HG03095 (cell line): ENCODE data around the gene SH3BP1.
"Not testable (repeated sequence)": the region's sequence is repeated elsewhere in the genome, so short reads cannot be mapped to it uniquely, and the experiment has no call there.

Experiments
- ATAC-seq: cut with Tn5 transposase; IDR thresholded peaks from one replicate; pipeline ENCODE4 v1.9.1; 2021; ENCODE audit warnings: moderate library complexity; ENCODE audit not compliant: unreplicated experiment

The SH3BP1 gene

DNA sequence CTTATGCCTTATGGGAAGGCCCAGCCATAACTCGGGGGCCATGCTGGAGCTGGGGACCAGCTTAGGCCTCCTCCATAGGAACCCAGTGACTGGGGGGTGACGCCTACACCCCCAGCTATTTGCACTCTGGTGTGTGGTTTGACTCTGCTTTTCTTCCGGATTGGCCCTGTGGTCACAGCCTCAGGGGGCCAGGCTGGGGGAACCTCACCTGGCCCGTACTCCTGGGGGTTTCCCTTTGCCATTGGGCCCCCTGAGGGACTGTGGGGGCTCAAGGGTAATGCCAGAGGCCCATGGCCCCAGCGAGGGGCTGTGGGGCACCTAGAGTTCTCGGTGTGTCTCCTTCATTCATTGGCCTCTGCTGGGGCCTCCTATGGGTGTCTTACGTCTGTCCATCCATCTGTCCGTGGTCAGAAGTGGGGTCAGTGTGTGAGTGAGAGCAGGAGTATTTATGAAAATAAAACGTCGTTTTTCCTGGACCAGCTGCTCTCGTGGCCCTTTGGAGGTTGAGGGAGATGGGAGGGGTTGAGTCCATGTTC lies 6.3 kb upstream of the SH3BP1 start:
- peak; percentile 46 for ATAC-seq

DNA sequence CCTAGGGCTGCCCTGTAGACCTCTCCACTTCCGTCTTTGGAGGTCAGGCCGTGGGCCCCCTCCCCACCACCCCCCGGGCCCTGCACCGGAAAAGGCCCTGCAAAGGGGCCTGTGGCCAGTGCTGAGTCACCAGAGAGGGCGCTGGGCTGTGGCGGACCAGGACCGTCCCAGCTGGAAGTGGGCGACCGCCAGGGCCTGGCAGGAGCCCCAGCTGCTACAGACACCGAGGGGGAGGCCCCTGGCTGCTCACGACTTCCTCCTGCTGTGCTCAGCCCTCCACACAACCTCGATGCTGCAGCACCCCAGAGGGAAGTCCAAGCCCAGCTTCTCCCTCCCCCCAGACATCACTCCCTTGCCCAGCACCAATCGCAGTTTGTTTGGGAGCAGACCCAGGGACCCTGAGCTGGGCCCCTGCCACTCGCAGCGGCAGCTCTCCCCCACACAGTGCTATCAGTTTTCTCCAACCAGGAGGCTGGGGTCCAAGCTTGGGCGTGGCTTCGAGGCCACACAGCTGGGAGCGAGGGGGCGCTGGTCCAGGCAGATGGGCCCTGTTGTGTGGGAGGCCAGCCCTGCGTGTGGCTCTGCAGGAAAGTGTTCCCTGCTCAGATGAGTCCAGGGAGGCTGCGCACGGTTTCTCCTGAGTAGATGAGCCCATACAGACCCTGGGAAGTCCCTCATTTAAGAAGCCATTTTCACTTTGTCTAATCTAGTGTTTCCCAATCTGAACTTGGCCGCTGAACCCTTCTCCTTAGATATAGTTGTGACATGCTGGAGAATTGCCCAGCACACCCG lies 5.6 kb upstream of the SH3BP1 start:
- peak; percentile 44 for ATAC-seq

GRCh38 chr22:37634417-37634924 lies 5.0 kb upstream of the SH3BP1 start:
- ATAC-seq: no peak

DNA sequence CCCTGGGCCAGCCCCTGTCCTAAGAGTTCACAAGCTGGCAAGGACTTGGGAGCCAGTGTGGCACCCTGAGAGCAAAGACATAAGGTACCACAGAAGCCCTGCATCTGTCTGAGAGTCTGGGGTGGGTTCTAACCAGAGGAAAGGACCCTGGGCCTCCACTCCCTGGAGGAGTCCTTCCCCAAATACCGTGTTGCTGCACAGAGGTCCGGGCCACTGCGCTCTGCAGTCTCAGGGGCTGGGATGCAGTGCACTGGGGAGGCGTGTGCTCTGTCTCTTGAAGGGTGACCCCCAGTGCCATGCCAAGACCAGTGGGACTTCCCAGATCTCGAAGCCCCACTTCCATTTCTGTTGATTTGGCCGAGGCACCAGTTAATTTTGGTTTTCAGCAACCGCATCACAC lies 4.3 kb upstream of the SH3BP1 start:
- ATAC-seq: no peak

GRCh38 chr22:37636186-37636948 lies 3.1 kb upstream of the SH3BP1 start:
- no peak for ATAC-seq

- no peak for ATAC-seq
Measured at GRCh38 chr22:37636949-37637273, 2.6 kb upstream of the SH3BP1 start.

DNA sequence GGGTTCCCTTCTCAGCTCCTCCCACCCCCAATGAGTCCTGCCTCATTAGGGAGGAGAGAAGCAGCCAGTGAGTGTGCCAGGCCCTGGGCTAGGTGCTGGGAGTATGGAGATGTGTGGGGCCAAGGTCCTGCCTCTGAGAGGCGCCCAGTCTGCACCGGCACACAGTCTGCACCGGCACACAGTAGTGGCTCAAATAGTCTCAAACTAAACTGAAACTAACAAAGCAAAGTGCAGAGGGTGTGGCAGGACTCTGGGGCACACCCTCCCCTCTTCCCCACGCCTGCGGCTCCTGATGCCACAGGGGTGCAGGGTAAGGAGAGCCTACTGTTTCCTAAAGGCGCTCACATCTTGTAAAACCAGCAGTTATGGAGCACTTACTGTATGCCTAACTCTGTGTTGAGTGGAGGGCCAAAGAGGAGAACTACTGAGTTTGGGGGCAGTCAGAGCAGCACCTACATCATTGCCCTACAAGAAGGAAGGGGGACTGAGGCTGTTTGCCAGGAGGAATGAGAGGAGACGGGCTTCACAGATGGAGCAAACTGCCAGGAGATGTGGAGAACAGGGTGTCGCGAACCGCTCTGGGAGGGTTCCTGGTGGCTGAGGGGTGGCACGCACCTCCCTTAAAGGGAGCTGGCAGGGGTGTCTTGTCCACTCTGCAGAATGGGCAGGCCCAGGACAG lies 939 bp upstream of the SH3BP1 start:
- ATAC-seq: no peak

DNA sequence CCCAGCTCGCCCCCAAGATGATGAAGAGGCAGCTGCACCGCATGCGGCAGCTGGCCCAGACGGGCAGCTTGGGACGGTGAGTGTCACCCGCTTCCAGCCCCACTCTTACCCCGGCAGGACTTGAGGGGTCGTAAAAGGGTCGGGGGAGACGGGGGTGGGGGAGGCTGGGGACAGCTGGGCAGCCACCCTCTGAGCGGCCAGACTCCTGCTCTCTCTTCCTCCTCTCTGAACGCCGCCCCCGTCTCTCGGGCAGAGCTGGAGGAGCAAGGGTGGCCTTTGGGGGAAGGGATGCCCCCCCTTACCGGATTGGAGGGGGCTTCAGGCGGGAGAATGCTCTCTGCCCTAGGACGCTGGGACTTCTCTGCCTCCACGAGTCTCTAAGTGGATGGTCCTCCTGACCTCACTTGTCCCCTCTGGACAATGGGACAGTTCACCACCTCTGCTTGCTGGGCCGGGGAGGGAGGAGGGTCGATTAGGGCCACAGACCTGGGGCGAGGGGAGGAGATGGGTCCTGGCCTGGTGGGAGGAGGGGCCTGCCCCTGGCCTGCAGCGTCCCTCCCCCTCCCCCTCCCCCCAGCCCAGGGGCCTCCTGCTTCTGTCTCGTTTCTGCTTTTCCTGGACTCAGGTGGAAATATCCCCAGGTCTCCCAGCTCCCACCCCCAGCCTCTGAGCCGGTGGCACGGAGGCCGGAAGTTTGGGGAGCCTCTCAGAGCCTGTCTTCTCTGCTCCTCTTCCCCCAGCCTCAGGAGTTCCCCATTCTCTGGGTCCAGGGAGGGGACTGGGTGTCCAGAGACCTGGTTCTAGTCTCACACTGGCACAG lies 512 bp downstream of the SH3BP1 start:
- no peak for ATAC-seq

- ATAC-seq: no peak
Measured at GRCh38 chr22:37640591-37641560, 1.4 kb downstream of the SH3BP1 start.

DNA sequence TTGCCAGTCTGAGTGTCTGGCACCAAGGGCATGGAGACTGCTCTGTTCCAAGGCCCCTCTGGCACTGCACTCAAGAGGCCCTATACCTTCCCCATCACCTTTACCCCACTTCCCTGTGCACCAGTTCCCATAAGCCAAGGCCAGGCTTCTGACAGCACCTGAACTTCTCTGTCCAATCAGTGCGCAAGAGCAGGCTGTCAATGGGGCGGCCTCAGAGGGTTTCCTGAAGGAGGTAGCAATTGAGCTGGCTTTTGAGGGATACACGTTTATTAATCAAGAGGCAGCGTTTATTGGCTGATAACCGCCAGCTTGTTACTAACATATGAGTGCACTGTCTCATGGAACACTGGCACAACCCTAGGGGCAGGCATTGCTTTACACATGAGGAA lies 2.1 kb downstream of the SH3BP1 start:
- no peak for ATAC-seq

DNA sequence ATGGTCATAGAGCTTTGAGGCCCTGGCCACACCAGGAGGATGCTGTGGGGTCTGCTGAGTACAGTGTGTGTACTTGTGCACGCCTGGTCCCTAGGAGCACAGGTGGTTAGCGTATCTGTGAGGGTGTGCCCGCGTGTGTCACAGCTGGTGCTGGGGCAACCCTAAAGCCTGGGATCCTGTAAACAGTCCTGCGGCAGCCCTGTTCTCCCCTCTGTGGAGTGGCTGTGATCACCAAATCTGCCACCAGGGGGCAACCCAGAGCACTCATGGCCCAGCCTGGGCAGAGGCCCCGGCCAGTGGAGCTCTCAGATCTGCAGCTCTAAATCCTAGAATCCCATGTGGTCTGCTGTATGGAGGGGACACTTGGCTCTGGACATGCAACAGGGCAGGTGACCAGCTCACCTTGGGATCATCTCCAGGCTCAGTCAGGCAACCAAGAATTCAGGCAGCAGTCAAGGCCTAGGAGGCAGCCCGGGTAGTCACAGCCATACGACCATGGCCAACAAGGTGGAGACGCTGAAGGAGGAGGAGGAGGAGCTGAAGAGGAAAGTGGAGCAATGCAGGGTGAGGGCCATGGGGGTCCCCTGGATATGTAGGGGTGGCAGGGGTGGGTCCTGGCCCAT lies 3.9 kb downstream of the SH3BP1 start:
- ATAC-seq: peak; percentile 43

GRCh38 chr22:37647317-37647716 lies 7.8 kb downstream of the SH3BP1 start:
- ATAC-seq: no peak

DNA sequence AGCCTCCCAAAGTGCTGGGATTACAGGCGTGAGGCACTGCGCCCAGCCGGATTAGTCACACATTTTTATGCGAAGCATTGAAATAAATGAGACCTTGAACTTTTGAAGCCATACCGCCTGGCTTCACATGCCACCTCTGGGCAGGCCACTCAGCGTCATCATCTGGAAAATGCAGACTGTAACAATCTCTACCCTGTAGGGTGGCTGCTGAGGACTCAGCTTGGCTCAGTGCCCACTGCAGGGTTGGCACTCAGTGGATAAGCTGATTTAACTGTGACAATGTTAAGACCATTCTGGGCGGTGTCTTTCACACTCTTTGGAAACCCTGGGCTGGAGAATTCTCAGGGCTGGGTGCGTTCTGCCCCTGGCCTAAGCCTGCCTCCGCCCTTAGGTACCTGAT lies 8.5 kb downstream of the SH3BP1 start:
- ATAC-seq: no peak

DNA sequence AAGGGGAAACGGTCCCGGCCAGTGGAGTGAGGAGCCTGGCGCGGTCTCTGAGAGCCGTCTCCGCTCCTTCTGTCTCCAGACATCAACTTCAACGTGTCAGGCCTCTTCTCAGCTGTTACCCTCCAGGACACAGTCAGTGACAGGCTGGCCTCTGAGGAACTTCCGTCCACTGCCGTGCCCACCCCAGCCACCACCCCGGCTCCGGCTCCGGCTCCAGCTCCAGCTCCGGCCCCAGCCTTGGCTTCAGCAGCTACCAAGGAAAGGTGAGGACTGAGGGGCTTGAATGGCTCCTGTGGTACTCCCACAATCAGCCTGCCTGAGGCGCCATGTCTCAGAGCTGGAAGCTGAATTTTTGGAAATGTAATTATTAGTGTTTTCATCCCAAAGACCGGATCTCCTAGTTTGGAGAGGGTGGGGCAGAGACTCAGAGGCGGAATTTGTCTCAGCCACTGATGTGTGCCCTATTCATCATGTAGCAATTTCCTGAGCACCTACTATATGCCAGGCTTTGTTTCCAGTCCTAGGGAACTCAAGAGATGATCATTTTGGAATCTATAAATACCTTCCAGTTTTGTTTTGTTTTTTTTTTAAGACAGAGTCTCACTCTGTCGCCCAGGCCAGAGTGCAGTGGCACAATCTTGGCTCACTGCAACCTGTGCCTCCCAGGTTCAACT lies 11.1 kb downstream of the SH3BP1 start:
- ATAC-seq: no peak

- ATAC-seq: no peak
Measured at GRCh38 chr22:37654563-37655251, 15.2 kb downstream of the SH3BP1 start.

GRCh38 chr22:37655252-37655563 lies 15.7 kb downstream of the SH3BP1 start:
- no peak for ATAC-seq

GRCh38 chr22:37656583-37656982 lies 17.1 kb downstream of the SH3BP1 start:
- not testable (repeated sequence) for ATAC-seq

DNA sequence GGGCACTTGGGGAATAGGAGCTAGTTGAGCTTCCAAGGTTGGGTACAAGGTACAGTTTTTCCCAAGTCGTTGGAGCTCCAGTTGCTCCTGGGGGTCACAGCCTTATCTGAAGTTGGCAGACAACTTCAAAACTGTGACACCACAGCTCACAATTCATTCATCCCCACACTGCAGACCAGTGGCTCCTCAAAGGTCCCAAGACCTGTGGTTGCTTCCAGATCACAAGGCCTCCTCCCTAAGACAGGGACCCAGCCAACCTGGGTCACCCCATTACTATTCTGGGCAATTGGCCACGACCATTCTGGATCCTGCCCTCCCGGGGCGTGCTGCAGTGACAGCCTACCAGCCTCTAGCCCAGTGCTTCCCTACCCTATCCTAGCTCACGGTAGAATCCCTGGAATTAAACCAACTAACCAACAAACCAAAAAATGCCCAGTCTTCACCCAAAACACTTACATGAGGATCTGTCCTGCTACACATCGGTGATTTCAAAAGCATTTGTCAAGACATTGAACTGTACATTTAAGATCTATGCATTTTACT lies 18.2 kb downstream of the SH3BP1 start:
- no peak for ATAC-seq
